ENCODE data around the gene KRT31. TPM values are rescaled to one million over a fixed set of nuclear protein-coding genes. Genes with fewer than 3 reads are reported as not detected.

KRT31 gene
- polyA plus RNA-seq, 1 experiment: not detected

GRCh38 chr17:41377546-41377945 is 19.9 kb downstream of the KRT31 start:
- POLR2A ChIA-PET: no interaction called here
- DNase-seq (ENCODE audit: low read depth, low spot score): no peak
- CTCF ChIA-PET: no interaction called here
- H3K27me3 ChIP-seq (ENCODE audit: control insufficient read depth, insufficient read depth, low read length): no peaks in the 10 kb centered on the region
- no peak for TF ChIP-seq CTCF (IDR thresholded peaks at IDR 0.05; ENCODE audit: low read depth, low read length)
- H3K27ac ChIP-seq (ENCODE audit: low read depth, low read length): no peak overlapping the region
- H3K9me3 ChIP-seq (ENCODE audit: control insufficient read depth, insufficient read depth, low read length): peaks cover 3% of the 10 kb centered on the region; the same call in 1 of the 2 replicates
- H3K4me3 ChIP-seq (ENCODE audit: low read depth, low read length): no peak overlapping the region

GRCh38 chr17:41369713-41370112 is 27.7 kb downstream of the KRT31 start, which contains the start of gene KRT33B:
Gene KRT33B (minus strand): TSS chr17:41369813. CDS start chr17:41369750, 63 bp downstream.
- DNase-seq (ENCODE audit: low read depth, low spot score): no peak
- no peak for TF ChIP-seq CTCF (IDR thresholded peaks at IDR 0.05; ENCODE audit: low read depth, low read length)
- ChIA-PET CTCF (no interaction called here), POLR2A (no interaction called here)
- Histone ChIP-seq H3K4me3 (ENCODE audit: low read depth, low read length) (no peak within 1 kb of the TSS), H3K27me3 (ENCODE audit: control insufficient read depth, insufficient read depth, low read length) (no peaks in the 10 kb centered on the region), H3K27ac (ENCODE audit: low read depth, low read length) (no peak within 1 kb of the TSS), H3K9me3 (ENCODE audit: control insufficient read depth, insufficient read depth, low read length) (no peaks in the 10 kb centered on the region; the same call in 1 of the 2 replicates)

- Histone ChIP-seq H3K4me3 (ENCODE audit: low read depth, low read length) (no peak overlapping the region), H3K9me3 (ENCODE audit: control insufficient read depth, insufficient read depth, low read length) (no peaks in the 10 kb centered on the region; the same call in 1 of the 2 replicates), H3K27me3 (ENCODE audit: control insufficient read depth, insufficient read depth, low read length) (no peaks in the 10 kb centered on the region), H3K27ac (ENCODE audit: low read depth, low read length) (no peak overlapping the region)
- TF ChIP-seq CTCF (IDR thresholded peaks at IDR 0.05; ENCODE audit: low read depth, low read length): no peak
- CTCF ChIA-PET: interaction anchor here (0.7 to 2.0 kb wide), 3 partner anchors 47 to 180 kb away, joined by 3 to 5 read pairs (median 5); no protein-coding TSS in a partner anchor
- POLR2A ChIA-PET: interaction anchor here (0.7 kb wide), 1 partner anchor 138 kb away, joined by 3 read pairs; no protein-coding TSS in a partner anchor
- no peak for DNase-seq (ENCODE audit: low read depth, low spot score)
Observed at GRCh38 chr17:41369023-41369422, 28.4 kb downstream of the KRT31 start.

- DNase-seq (ENCODE audit: low read depth, low spot score): no peak
- CTCF ChIA-PET: interaction anchor here (0.9 to 2.0 kb wide), 5 partner anchors 38 to 510 kb away, joined by 3 to 5 read pairs (median 4); no protein-coding TSS in a partner anchor
- TF ChIP-seq CTCF (IDR thresholded peaks at IDR 0.05; ENCODE audit: low read depth, low read length): no peak
- Histone ChIP-seq H3K4me3 (ENCODE audit: low read depth, low read length) (no peak overlapping the region), H3K9me3 (ENCODE audit: control insufficient read depth, insufficient read depth, low read length) (no peaks in the 10 kb centered on the region; the same call in 1 of the 2 replicates), H3K27me3 (ENCODE audit: control insufficient read depth, insufficient read depth, low read length) (no peaks in the 10 kb centered on the region), H3K27ac (ENCODE audit: low read depth, low read length) (no peak overlapping the region)
- POLR2A ChIA-PET: no interaction called here
Observed at GRCh38 chr17:41367426-41368075, 29.9 kb downstream of the KRT31 start.

- H3K9me3 ChIP-seq (ENCODE audit: control insufficient read depth, insufficient read depth, low read length): no peaks in the 10 kb centered on the region; the same call in 1 of the 2 replicates
- DNase-seq (ENCODE audit: low read depth, low spot score): no peak
- H3K4me3 ChIP-seq (ENCODE audit: low read depth, low read length): no peak overlapping the region
- no peak for TF ChIP-seq CTCF (IDR thresholded peaks at IDR 0.05; ENCODE audit: low read depth, low read length)
- ChIA-PET POLR2A (no interaction called here), CTCF (no interaction called here)
- no peaks in the 10 kb centered on the region for H3K27me3 ChIP-seq (ENCODE audit: control insufficient read depth, insufficient read depth, low read length)
- no peak overlapping the region for H3K27ac ChIP-seq (ENCODE audit: low read depth, low read length)
Observed at GRCh38 chr17:41366070-41366469, 31.3 kb downstream of the KRT31 start.
